Panc1 (cell line): ENCODE data around the gene KIF25. TPM values are rescaled to one million over a fixed set of nuclear protein-coding genes. Genes with fewer than 3 reads are reported as not detected.

Experiments used
- ATAC-seq: fragments of 200-7000 bp; cut with Tn5 transposase; 2 replicates; pipeline ENCODE4 v1.9.1; 2020; ENCODE audit warnings: mild to moderate bottlenecking, moderate library complexity
- BruUV-seq: library from RNA; stranded (reverse); fragments of 400-500 nt; replicated peaks from 2 replicates; lab custom pipeline; 2021; lab: Mats Ljungman, UMichigan
- CTCF ChIA-PET: fragments of 300-600 bp; sonication (Branson Sonifier 250); formaldehyde crosslinking; loops from one replicate; lab custom pipeline; 2022; ENCODE audit warnings: antibody characterized with exemption; lab: Charles Lee
- POLR2A ChIA-PET: fragments of 300-600 bp; sonication (Branson Sonifier 250); formaldehyde crosslinking; loops from one replicate; lab custom pipeline; 2022; ENCODE audit warnings: antibody characterized with exemption; lab: Charles Lee
- DNase-seq: peaks from one replicate; pipeline ENCODE4 v3.0.0-alpha.2; 2010; ENCODE audit warnings: low read depth, low spot score
- H3K27ac ChIP-seq: 2 replicates; pipeline ENCODE4 v1.5.1; 2011; ENCODE audit warnings: mild to moderate bottlenecking, low read length, inconsistent platforms
- H3K27me3 ChIP-seq: fragments of 200-500 bp; sonication (Bioruptor generic); 2 replicates; pipeline ENCODE4 v1.6.0; 2014; ENCODE audit warnings: low read length, inconsistent platforms; ENCODE audit not compliant: control insufficient read depth, insufficient read depth
- H3K36me3 ChIP-seq: fragments of 200-500 bp; sonication (Bioruptor generic); 2 replicates; pipeline ENCODE4 v1.5.1; 2014; ENCODE audit warnings: inconsistent platforms, mild to moderate bottlenecking, low read length, moderate library complexity; ENCODE audit not compliant: control insufficient read depth, insufficient read depth
- H3K4me1 ChIP-seq: 2 replicates; pipeline ENCODE4 v1.5.1; 2011; ENCODE audit warnings: inconsistent platforms, mild to moderate bottlenecking, low read length, moderate library complexity; ENCODE audit not compliant: control insufficient read depth, insufficient read depth
- H3K4me3 ChIP-seq, 2 experiments: 2 replicates each; pipeline ENCODE4 v1.5.1; 2011 to 2012; ENCODE audit warnings: low read depth in 2 of 2, low read length in 2 of 2, mild to moderate bottlenecking in 2 of 2, inconsistent platforms in 1 of 2, moderate library complexity in 1 of 2
- H3K9me3 ChIP-seq: fragments of 200-500 bp; sonication (Bioruptor generic); 2 replicates; pipeline ENCODE4 v1.5.1; 2014; ENCODE audit warnings: low read depth, mild to moderate bottlenecking, inconsistent platforms, low read length, moderate library complexity; ENCODE audit not compliant: control insufficient read depth, insufficient read depth
- CTCF ChIP-seq: fragments of 450-650 bp; IDR thresholded peaks from 2 replicates; pipeline ENCODE4 v1.5.1; 2017; ENCODE audit warnings: mild to moderate bottlenecking
- POLR2AphosphoS5 ChIP-seq: IDR thresholded peaks from 2 replicates; pipeline ENCODE4 v1.6.1; 2012; ENCODE audit warnings: mild to moderate bottlenecking, low read depth, low read length, moderate library complexity
- REST ChIP-seq, 2 experiments: IDR thresholded peaks; 2 replicates each; pipeline ENCODE4 v1.6.1; 2011 to 2012; ENCODE audit warnings: low read depth in 2 of 2, control low read depth in 1 of 2, low read length in 1 of 2, mild to moderate bottlenecking in 1 of 2, moderate library complexity in 1 of 2; ENCODE audit not compliant: insufficient read depth in 1 of 2
- SIN3A ChIP-seq: IDR thresholded peaks from 2 replicates; pipeline ENCODE4 v1.6.1; 2012; ENCODE audit warnings: low read depth, mild to moderate bottlenecking, low read length, moderate library complexity, borderline replicate concordance; ENCODE audit not compliant: insufficient read depth
- TCF7L2 ChIP-seq: IDR thresholded peaks from 2 replicates; pipeline ENCODE4 v1.6.1; 2011; ENCODE audit warnings: mild to moderate bottlenecking, low read depth, low read length, inconsistent platforms
- in situ Hi-C: cut with HindIII; loops from 2 replicates; pipeline ENCODE4 v1.10.0; 2016; ENCODE audit warnings: low sequenced_read_pairs, low pct_unique_long_range_greater_than_20kb
- intact Hi-C: fragments of 100-400 bp; cut with micrococcal nuclease; formaldehyde crosslinking; loops from one replicate; pipeline ENCODE4 v1.10.0; 2022; ENCODE audit not compliant: unreplicated experiment
- total RNA-seq: library from RNA; stranded (reverse); gene quantifications from one replicate; pipeline ENCODE4 v1.2.1, GENCODE V29; 2021; ENCODE audit not compliant: unreplicated experiment

The KIF25 gene
- total RNA-seq, 1 experiment from 2014 or later = 0.44 TPM

- POLR2A ChIA-PET = no interaction called here
- intact Hi-C loops = no loop called here
- Histone ChIP-seq H3K27me3 (no peaks in the 10 kb centered on the region), H3K4me3 (no peak overlapping the region), H3K9me3 (no peaks in the 10 kb centered on the region), H3K36me3 (no peaks in the 10 kb centered on the region), H3K4me1 (peaks cover 17% of the 10 kb centered on the region), H3K27ac (no peak overlapping the region)
- ATAC-seq = no peak
- TF ChIP-seq TCF7L2 = no peak
- TF ChIP-seq SIN3A = no peak
- no peak for TF ChIP-seq CTCF
- TF ChIP-seq REST (IDR thresholded peaks at IDR 0.05; ENCODE audit: insufficient read depth in 1 of 2, low read depth in 2 of 2, low read length in 1 of 2) = no peak
- no peak for TF ChIP-seq POLR2AphosphoS5
- DNase-seq = no peak
- BruUV-seq = no TSS peak
- in situ Hi-C loops = no loop called here
- CTCF ChIA-PET = no interaction called here
Observed at GRCh38 chr6:168039301-168039700, 41.8 kb downstream of the KIF25 start.

- H3K4me1 ChIP-seq = peaks cover 12% of the 10 kb centered on the region
Observed at GRCh38 chr6:168039849-168040248, 42.4 kb downstream of the KIF25 start.

More at GRCh38 chr6:168039849-168040248, 42.4 kb downstream of the KIF25 start:
- no TSS peak for BruUV-seq
- no peaks in the 10 kb centered on the region for H3K9me3 ChIP-seq
- TF ChIP-seq TCF7L2 (no peak), SIN3A (no peak), POLR2AphosphoS5 (no peak), CTCF (no peak), REST (IDR thresholded peaks at IDR 0.05; ENCODE audit: insufficient read depth in 1 of 2, low read depth in 2 of 2, low read length in 1 of 2) (no peak)
- in situ Hi-C loops (no loop called here), intact Hi-C loops (no loop called here)
- H3K27me3 ChIP-seq = no peaks in the 10 kb centered on the region
- ChIA-PET POLR2A (no interaction called here), CTCF (no interaction called here)
- H3K27ac ChIP-seq = no peak overlapping the region
- H3K4me3 ChIP-seq = no peak overlapping the region
- no peaks in the 10 kb centered on the region for H3K36me3 ChIP-seq
- DNase-seq (no peak), ATAC-seq (no peak)
